T-cell (primary cell): Measurements from ENCODE around the gene ELANE. TPM values are rescaled to one million over a fixed set of nuclear protein-coding genes. Genes with fewer than 3 reads are reported as not detected.
"Not testable (repeated sequence)": the region's sequence is repeated elsewhere in the genome, so short reads cannot be mapped to it uniquely, and the experiment has no call there.

Source experiments
- ATAC-seq, 4 experiments: fragments of 200-7000 bp in 3 of 4; fragments of 150-1000 bp in 1 of 4; cut with Tn5 transposase; replicated peaks in 1 of 4; 1 replicate in 3 of 4; 2 replicates in 1 of 4; pipeline ENCODE4 v1.10.0; 2021; ENCODE audit warnings: moderate library complexity in 3 of 4, mild to moderate bottlenecking in 2 of 4, moderate number of reproducible peaks in 1 of 4
- CTCF ChIA-PET, 2 donors: fragments of 300-600 bp; sonication (Branson Sonifier 250); formaldehyde crosslinking; loops; one replicate each; lab custom pipeline; 2022; ENCODE audit warnings: antibody characterized with exemption in 2 of 2; lab: Charles Lee
- POLR2A ChIA-PET, 2 donors: fragments of 300-600 bp; sonication (Branson Sonifier 250); formaldehyde crosslinking; loops; one replicate each; lab custom pipeline; 2022; ENCODE audit warnings: antibody characterized with exemption in 2 of 2; lab: Charles Lee
- DNase-seq, 35 experiments: peaks; one replicate each; pipeline versions ENCODE4 v3.0.0 to v3.0.0-alpha.2; 2013 to 2023
- H3K27ac ChIP-seq: one replicate; pipeline ENCODE4 v1.5.1; 2013; ENCODE audit warnings: low read length
- H3K27me3 ChIP-seq, 2 experiments: replicated peaks in 1 of 2; 1 replicate in 1 of 2; 2 replicates in 1 of 2; pipeline versions ENCODE4 v1.6.1 to v1.7.0; 2013; ENCODE audit warnings: low read length in 1 of 2, mixed read lengths in 1 of 2; ENCODE audit not compliant: control insufficient read depth in 2 of 2, insufficient read depth in 2 of 2; ENCODE audit errors: extremely low read depth in 1 of 2
- H3K36me3 ChIP-seq, 2 donors: 1 replicate in 1 of 2; 2 replicates in 1 of 2; pipeline versions ENCODE4 v1.6.1 to v1.7.0; 2013; ENCODE audit warnings: low read length in 1 of 2; ENCODE audit not compliant: control insufficient read depth in 2 of 2, insufficient read depth in 1 of 2; ENCODE audit errors: extremely low read depth in 1 of 2
- H3K4me1 ChIP-seq, 2 experiments: 1 replicate in 1 of 2; 2 replicates in 1 of 2; pipeline versions ENCODE4 v1.6.1 to v1.7.0; 2013; ENCODE audit warnings: low read length in 2 of 2, mixed read lengths in 1 of 2; ENCODE audit not compliant: insufficient read depth in 2 of 2, control insufficient read depth in 1 of 2; ENCODE audit errors: extremely low read depth in 1 of 2
- H3K4me3 ChIP-seq, 2 donors: 1 replicate in 1 of 2; 2 replicates in 1 of 2; pipeline versions ENCODE4 v1.5.1 to v1.7.0; 2013; ENCODE audit warnings: mild to moderate bottlenecking in 2 of 2, low read length in 1 of 2, moderate library complexity in 1 of 2; ENCODE audit not compliant: control insufficient read depth in 1 of 2; ENCODE audit errors: extremely low read depth in 1 of 2
- H3K9me3 ChIP-seq: 2 replicates; pipeline ENCODE4 v1.7.0; 2013
- H3K27ac Mint-ChIP-seq, 2 donors: one replicate each; pipeline ENCODE4 v1.8.0; 2020 to 2021; ENCODE audit warnings: mild to moderate bottlenecking in 2 of 2, mixed read lengths in 2 of 2
- H3K27me3 Mint-ChIP-seq, 2 donors: one replicate each; pipeline ENCODE4 v1.8.0; 2021 to 2022; ENCODE audit warnings: mixed read lengths in 2 of 2
- H3K36me3 Mint-ChIP-seq: one replicate; pipeline ENCODE4 v1.8.0; 2021; ENCODE audit warnings: mixed read lengths
- H3K4me1 Mint-ChIP-seq, 3 donors: one replicate each; pipeline ENCODE4 v1.8.0; 2020 to 2022; ENCODE audit warnings: mixed read lengths in 3 of 3, mild to moderate bottlenecking in 1 of 3
- H3K4me3 Mint-ChIP-seq, 3 donors: one replicate each; pipeline ENCODE4 v1.8.0; 2020 to 2022; ENCODE audit warnings: mild to moderate bottlenecking in 3 of 3, mixed read lengths in 3 of 3, moderate library complexity in 3 of 3
- H3K9me3 Mint-ChIP-seq, 3 donors: one replicate each; pipeline ENCODE4 v1.8.0; 2020 to 2022; ENCODE audit warnings: mixed read lengths in 3 of 3
- WGBS: methylation state at CpG from one replicate; pipeline ENCODE4 v1.1.5; 2013; ENCODE audit warnings: missing lambda C conversion rate; ENCODE audit not compliant: insufficient coverage; 5-methylcytosine and 5-hydroxymethylcytosine counted together
- total RNA-seq, 35 experiments: library from RNA in 6 of 35; stranded (reverse) in 6 of 35; fragments of 120-200 nt in 1 of 35; gene quantifications; one replicate each; pipeline versions ENCODE4 v1.2.1 to v1.2.4 and lab custom pipeline; 2013 to 2026

ELANE gene
- total RNA-seq, 5 donors from 2014 or later (not counting 1 experiment from before 2014, with no cell fraction given): 0.83 TPM; not detected in 4

GRCh38 chr19:843836-844545 lies 8.1 kb upstream of the ELANE start:
- Mint-ChIP-seq H3K4me3 (peak overlapping the region in 1 of 3 donors; percentile 67), H3K27me3 (peaks cover 31 to 55% of the 10 kb centered on the region in 2 donors), H3K27ac (no peak overlapping the region), H3K36me3 (no peaks in the 10 kb centered on the region), H3K4me1 (peaks cover 3 to 12% (median 8%) of the 10 kb centered on the region in 3 donors), H3K9me3 (no peaks in the 10 kb centered on the region)
- peaks cover 0 to 18% of the 10 kb centered on the region in 2 experiments for H3K4me1 ChIP-seq
- ChIA-PET CTCF (no interaction called here), POLR2A (no interaction called here)
- ATAC-seq: no peak
- peaks cover 0 to 74% of the 10 kb centered on the region in 2 experiments for H3K27me3 ChIP-seq
- no peaks in the 10 kb centered on the region for H3K9me3 ChIP-seq
- H3K36me3 ChIP-seq: no peaks in the 10 kb centered on the region
- 24% methylated on average over 26 of the region's 70 CpGs for WGBS
- H3K27ac ChIP-seq: no peak overlapping the region
- no peak for DNase-seq
- H3K4me3 ChIP-seq: no peak overlapping the region

GRCh38 chr19:844546-844971 lies 7.5 kb upstream of the ELANE start:
- H3K27ac Mint-ChIP-seq: no peak overlapping the region
- H3K36me3 ChIP-seq: no peaks in the 10 kb centered on the region
- ChIA-PET CTCF (no interaction called here), POLR2A (no interaction called here)
- H3K4me3 Mint-ChIP-seq: peak overlapping the region in 1 of 3 donors; percentile 67
- H3K4me3 ChIP-seq: no peak overlapping the region
- peak in 2 of 4 experiments; percentile 37 to 67 for ATAC-seq
- no peak overlapping the region for H3K27ac ChIP-seq
- no peaks in the 10 kb centered on the region for H3K36me3 Mint-ChIP-seq
- WGBS: 32% methylated on average over 5 of the region's 11 CpGs
- peaks cover 0 to 77% of the 10 kb centered on the region in 2 experiments for H3K27me3 ChIP-seq
- no peaks in the 10 kb centered on the region for H3K9me3 ChIP-seq
- peaks cover 0 to 18% of the 10 kb centered on the region in 2 experiments for H3K4me1 ChIP-seq
- no peak for DNase-seq
- H3K27me3 Mint-ChIP-seq: peaks cover 31 to 60% of the 10 kb centered on the region in 2 donors
- H3K9me3 Mint-ChIP-seq: no peaks in the 10 kb centered on the region
- H3K4me1 Mint-ChIP-seq: peaks cover 3 to 12% (median 8%) of the 10 kb centered on the region in 3 donors

- ATAC-seq (no peak), DNase-seq (no peak)
- H3K27me3 ChIP-seq: peaks cover 0 to 83% of the 10 kb centered on the region in 2 experiments
- no peak overlapping the region for H3K27ac ChIP-seq
- H3K4me3 ChIP-seq: no peak overlapping the region
- ChIA-PET POLR2A (interaction anchor here in 1 of 2 donors (0.5 kb wide), 1 partner anchor 395 kb away, joined by 3 read pairs; no protein-coding TSS in a partner anchor), CTCF (no interaction called here)
- Mint-ChIP-seq H3K4me1 (peaks cover 3 to 12% (median 8%) of the 10 kb centered on the region in 3 donors), H3K27ac (peak overlapping the region in 1 of 2 donors; percentile 73), H3K9me3 (no peaks in the 10 kb centered on the region), H3K4me3 (no peak overlapping the region), H3K36me3 (no peaks in the 10 kb centered on the region), H3K27me3 (peaks cover 31 to 65% of the 10 kb centered on the region in 2 donors)
- WGBS: 83% methylated on average over 28 of the region's 37 CpGs
- peaks cover 0 to 18% of the 10 kb centered on the region in 2 experiments for H3K4me1 ChIP-seq
- no peaks in the 10 kb centered on the region for H3K9me3 ChIP-seq
- H3K36me3 ChIP-seq: no peaks in the 10 kb centered on the region
Observed at GRCh38 chr19:845707-846521, 6.2 kb upstream of the ELANE start.

GRCh38 chr19:848386-848921 lies 3.6 kb upstream of the ELANE start:
- DNase-seq (no peak), ATAC-seq (no peak)
- peaks cover 3 to 7% (median 3%) of the 10 kb centered on the region in 3 donors for H3K4me1 Mint-ChIP-seq
- no peaks in the 10 kb centered on the region for H3K36me3 Mint-ChIP-seq
- Histone ChIP-seq H3K27me3 (peaks cover 0 to 91% of the 10 kb centered on the region in 2 experiments), H3K36me3 (no peaks in the 10 kb centered on the region), H3K4me1 (peaks cover 0 to 13% of the 10 kb centered on the region in 2 experiments), H3K27ac (no peak overlapping the region), H3K9me3 (no peaks in the 10 kb centered on the region), H3K4me3 (no peak overlapping the region)
- no peaks in the 10 kb centered on the region for H3K9me3 Mint-ChIP-seq
- POLR2A ChIA-PET: no interaction called here
- H3K27me3 Mint-ChIP-seq: peaks cover 27 to 59% of the 10 kb centered on the region in 2 donors
- no peak overlapping the region for H3K27ac Mint-ChIP-seq
- H3K4me3 Mint-ChIP-seq: no peak overlapping the region
- WGBS: 38% methylated on average over 12 of the region's 12 CpGs
- CTCF ChIA-PET: no interaction called here

- DNase-seq, H3K27ac Mint-ChIP-seq, H3K4me3 Mint-ChIP-seq, H3K4me1 Mint-ChIP-seq, H3K36me3 ChIP-seq, H3K9me3 ChIP-seq, POLR2A ChIA-PET, ATAC-seq, H3K27ac ChIP-seq, H3K4me1 ChIP-seq, H3K36me3 Mint-ChIP-seq, H3K4me3 ChIP-seq, H3K9me3 Mint-ChIP-seq: not testable (repeated sequence)
- CTCF ChIA-PET: interaction anchor here in 1 of 2 donors (0.7 kb wide), 1 partner anchor 88 kb away, joined by 3 read pairs; no protein-coding TSS in a partner anchor
- peaks cover 27 to 57% of the 10 kb centered on the region in 2 donors for H3K27me3 Mint-ChIP-seq
- H3K27me3 ChIP-seq: peaks cover 0 to 90% of the 10 kb centered on the region in 2 experiments
- WGBS: 83% methylated on average over 7 of the region's 8 CpGs
Observed at GRCh38 chr19:849195-849594, 2.9 kb upstream of the ELANE start.
